Activated CD4-positive, alpha-beta T cell treated with anti-CD3 and anti-CD28 coated beads for 24 hours (primary cell): Measurements from ENCODE around the gene PIM1.
"Not testable (repeated sequence)": the region's sequence is repeated elsewhere in the genome, so short reads cannot be mapped to it uniquely, and the experiment has no call there.

Source experiments
- DNase-seq, 2 donors: peaks; one replicate each; pipeline ENCODE4 v3.0.0-alpha.2; 2020; ENCODE audit warnings: low read depth in 2 of 2

PIM1 gene

GRCh38 chr6:37169496-37170272 is at the start of gene PIM1:
Gene PIM1, plus strand, starts transcription at chr6:37170152. Its CDS starts 424 bp downstream, at chr6:37170576.
- DNase-seq: peak; percentile 99 to 100

- DNase-seq: no peak
Observed at GRCh38 chr6:37121556-37121955, 48.4 kb upstream of the PIM1 start.

DNA sequence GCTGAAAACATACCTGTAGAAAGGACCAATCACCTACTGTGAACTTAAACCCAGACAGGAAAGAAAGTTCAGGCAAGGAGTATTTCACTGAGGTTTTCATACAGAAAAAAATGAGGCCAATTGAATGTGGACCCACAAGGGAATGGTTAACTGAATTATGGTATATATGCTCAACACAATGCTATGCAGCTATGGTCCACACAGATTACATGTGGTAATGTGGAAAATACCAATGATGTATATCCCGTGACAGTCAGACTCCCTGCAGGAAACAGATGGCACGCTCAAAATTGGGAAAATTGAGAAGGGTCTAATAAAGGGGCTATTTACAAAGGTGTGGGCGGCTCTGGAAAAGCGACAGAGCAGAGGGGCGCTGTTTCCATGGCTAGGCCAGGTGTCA is 47.1 kb upstream of the PIM1 start:
- DNase-seq: no peak

- no peak for DNase-seq
Observed at GRCh38 chr6:37123957-37124729, 45.8 kb upstream of the PIM1 start.

DNA sequence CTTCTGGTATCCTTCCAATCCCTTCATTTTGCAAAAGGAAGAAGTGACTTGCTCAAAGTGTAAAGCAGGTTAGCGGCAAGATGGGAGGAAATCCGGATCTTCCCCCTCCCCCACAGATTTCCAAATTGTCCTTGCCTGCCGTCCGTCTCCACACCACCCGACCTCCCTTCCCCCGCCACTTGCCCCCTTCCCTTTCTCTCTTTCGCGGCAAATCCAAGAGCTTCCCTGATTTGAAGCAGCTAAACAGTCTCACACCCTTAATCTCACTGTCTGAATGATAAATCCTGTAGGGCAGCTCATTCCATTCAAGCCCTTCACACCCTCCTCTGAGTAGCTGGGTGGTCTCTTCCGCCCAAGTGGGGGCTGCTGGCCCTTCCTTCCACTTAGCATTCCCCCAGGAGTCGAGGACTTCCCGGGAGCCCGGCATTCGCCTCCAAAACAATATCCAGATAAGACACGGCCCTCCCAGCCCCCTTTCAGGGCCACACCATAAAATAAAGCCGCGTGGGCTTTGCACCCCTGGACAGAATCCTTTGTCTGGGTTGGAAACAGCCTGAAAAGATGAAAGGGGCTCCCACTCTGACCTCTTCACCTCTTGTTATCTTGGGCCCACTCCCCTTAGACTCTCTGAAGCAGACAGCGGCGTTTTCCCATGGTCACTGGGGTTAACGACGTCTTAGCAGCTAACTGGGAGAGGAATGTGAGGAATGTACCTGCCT is 44.0 kb upstream of the PIM1 start:
- no peak for DNase-seq

- DNase-seq: no peak
Observed at GRCh38 chr6:37126493-37126958, 43.4 kb upstream of the PIM1 start.

DNA sequence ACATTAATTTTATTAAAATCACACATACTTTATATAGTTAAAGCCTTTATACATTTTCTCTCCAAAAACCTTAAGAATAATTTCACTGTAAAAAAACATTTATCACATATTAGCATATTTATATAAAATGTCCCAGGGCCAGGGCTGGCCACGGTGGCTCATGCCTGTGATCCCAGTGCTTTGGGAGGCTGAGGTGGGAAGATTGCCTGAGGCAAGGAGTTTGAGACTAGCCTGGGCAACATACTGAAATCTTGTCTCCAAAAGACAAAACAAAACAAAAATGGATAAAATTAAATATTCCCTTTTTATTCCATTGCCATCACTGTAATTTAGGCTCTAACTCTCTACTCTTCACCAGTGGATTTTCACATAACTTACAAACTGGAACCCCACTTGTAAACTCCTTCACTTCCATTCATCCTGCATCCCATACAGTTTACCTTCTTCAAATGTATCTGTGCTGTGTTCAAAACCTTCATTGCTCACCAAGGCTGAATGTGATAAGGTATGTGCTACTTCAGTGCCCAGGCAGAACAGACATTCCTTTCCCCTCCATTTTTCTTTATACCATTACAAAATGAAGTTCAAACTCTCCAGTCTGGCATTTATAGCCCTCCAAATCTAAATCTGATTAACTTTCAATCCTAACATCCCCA is 42.9 kb upstream of the PIM1 start:
- DNase-seq: no peak

GRCh38 chr6:37127961-37128862 is 41.7 kb upstream of the PIM1 start:
- DNase-seq: no peak

DNA sequence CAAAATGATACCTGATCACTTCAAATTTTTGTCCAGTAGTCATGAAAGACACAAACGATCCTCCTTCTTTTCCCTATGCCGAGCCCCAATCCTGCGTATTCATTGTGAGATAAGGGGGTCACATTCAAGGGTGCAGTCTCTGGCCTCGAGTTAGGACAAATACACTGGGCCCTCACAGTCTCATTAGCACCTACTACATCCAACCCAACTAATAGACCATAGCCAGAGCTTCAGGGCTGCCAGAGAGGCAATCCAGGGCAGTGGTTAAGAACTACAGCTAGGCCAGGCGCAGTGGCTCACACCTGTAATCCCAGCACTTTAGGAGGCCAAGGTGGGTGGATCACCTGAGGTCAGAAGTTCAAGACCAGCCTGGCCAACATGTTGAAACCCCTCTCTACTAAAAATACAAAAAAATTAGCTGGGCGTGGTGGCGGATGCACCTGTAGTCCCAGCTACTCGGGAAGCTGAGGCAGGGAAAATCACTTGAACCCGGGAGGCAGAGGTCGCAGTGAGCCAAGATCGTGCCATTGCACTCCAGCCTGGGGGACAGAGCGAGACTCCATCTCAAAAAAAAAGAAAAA is 41.0 kb upstream of the PIM1 start:
- DNase-seq: not testable (repeated sequence)

- no peak for DNase-seq
Observed at GRCh38 chr6:37129566-37129965, 40.4 kb upstream of the PIM1 start.

DNA sequence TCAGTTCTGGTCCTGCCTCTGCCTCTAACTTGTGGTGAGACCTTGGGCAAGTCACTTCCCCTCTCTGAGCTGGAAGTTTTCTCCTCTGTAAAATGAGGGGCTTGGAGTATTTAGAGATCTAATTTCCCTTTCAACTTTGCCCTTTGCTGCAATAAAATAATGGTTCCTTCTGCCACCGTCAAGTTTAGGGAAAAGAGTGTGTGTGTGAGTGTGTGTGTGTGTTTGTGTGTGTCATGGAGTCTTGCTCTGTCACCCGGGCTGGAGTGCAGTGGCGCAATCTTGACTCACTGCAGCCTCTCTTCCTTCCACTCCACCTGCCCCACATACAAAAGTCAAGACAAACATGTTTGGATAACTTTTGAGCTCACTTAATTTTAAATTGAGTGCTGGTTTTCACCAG is 39.2 kb upstream of the PIM1 start:
- DNase-seq: no peak

- no peak for DNase-seq
Observed at GRCh38 chr6:37131104-37131959, 38.6 kb upstream of the PIM1 start.

DNA sequence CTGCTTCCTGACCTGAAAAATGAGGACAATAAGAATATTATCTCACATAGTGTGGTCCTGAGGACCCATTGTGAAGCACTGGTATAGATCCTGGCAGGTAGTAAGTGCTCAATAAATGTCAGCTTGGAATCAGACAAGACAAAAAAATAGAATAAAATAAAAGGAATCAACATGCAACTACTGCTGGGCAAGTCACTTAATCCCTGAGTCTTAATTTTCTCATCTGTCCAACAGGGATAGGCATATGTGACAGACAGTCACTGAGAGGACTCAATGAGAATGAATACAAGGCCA is 38.0 kb upstream of the PIM1 start:
- DNase-seq: no peak

- DNase-seq: no peak
Observed at GRCh38 chr6:37134036-37134395, 35.9 kb upstream of the PIM1 start.

DNA sequence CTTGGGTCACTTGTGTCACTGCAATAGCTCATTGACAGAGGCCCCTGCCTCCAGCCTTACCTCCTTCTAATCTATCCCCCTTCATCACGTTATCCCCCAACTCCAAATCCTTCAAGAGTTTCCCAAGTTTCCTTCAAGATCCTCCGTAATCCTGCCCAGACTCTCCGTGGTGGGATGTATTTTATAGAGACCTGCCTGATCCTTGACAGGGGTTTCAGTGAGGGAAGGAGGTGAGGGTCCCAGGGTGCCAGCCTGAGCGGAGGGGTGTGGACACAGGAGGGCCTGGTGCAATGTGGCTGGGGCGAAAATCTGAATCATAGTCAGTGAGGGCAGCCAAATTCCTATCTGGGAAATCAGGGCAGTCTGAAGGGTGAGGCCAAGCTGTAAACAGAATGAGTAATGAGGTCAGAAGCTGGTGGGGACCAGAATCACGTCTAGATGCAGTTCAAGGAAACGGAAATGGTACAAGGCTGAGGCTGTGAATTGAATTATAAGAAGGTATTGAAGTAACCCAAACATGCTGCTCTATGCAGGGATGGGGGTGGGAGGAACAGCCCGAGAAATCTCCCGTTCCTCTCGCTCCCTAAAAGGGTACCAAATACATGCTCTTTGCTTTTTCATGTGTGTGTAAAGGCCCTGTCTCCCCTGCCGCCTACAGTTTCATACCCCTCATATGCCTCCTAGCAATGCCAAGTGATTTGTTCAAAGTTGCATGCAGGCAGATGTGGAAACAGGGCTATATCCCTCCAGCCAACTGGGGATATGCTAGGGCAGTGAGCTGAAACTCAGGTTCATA is 35.4 kb upstream of the PIM1 start:
- DNase-seq: no peak

- DNase-seq: no peak
Observed at GRCh38 chr6:37135835-37136694, 33.9 kb upstream of the PIM1 start.

GRCh38 chr6:37136821-37137200 is 33.1 kb upstream of the PIM1 start:
- no peak for DNase-seq
